Nephron progenitor cell (in vitro differentiated cells): ENCODE measurements around the gene FBXO38.

Source experiments
- DNase-seq: peaks from one replicate; pipeline ENCODE4 v3.0.0; 2021
- H3K27ac Mint-ChIP-seq: 2 replicates; pipeline ENCODE4 v1.8.0; 2021; ENCODE audit warnings: mild to moderate bottlenecking, moderate library complexity, mixed read lengths
- H3K27me3 Mint-ChIP-seq: 2 replicates; pipeline ENCODE4 v1.8.0; 2021; ENCODE audit warnings: mild to moderate bottlenecking, low read depth, mixed read lengths; ENCODE audit not compliant: poor library complexity
- H3K36me3 Mint-ChIP-seq: 2 replicates; pipeline ENCODE4 v1.8.0; 2021; ENCODE audit warnings: low read depth, mixed read lengths
- H3K4me1 Mint-ChIP-seq: 2 replicates; pipeline ENCODE4 v1.8.0; 2021; ENCODE audit warnings: mixed read lengths
- H3K4me3 Mint-ChIP-seq: 2 replicates; pipeline ENCODE4 v1.8.0; 2021; ENCODE audit warnings: mild to moderate bottlenecking, moderate library complexity, mixed read lengths
- H3K9me3 Mint-ChIP-seq: 2 replicates; pipeline ENCODE4 v1.8.0; 2021; ENCODE audit warnings: mild to moderate bottlenecking, moderate library complexity, mixed read lengths
- CTCF ChIP-seq: fragments of 200-600 bp; sonication (generic); IDR thresholded peaks from 2 replicates; pipeline ENCODE4 v1.5.0; 2021; ENCODE audit warnings: antibody characterized with exemption

Gene FBXO38

GRCh38 chr5:148469501-148469935 is 85.8 kb downstream of the FBXO38 start:
- Mint-ChIP-seq H3K27me3 (peaks cover 4% of the 10 kb centered on the region), H3K36me3 (no peaks in the 10 kb centered on the region), H3K4me3 (no peak overlapping the region), H3K27ac (no peak overlapping the region), H3K4me1 (no peaks in the 10 kb centered on the region), H3K9me3 (no peaks in the 10 kb centered on the region)
- DNase-seq = no peak
- no peak for TF ChIP-seq CTCF

- H3K4me3 Mint-ChIP-seq = no peak overlapping the region
- no peak for DNase-seq
- no peaks in the 10 kb centered on the region for H3K4me1 Mint-ChIP-seq
- no peak for TF ChIP-seq CTCF
- no peaks in the 10 kb centered on the region for H3K9me3 Mint-ChIP-seq
- no peaks in the 10 kb centered on the region for H3K36me3 Mint-ChIP-seq
- H3K27me3 Mint-ChIP-seq = peaks cover 4% of the 10 kb centered on the region
- H3K27ac Mint-ChIP-seq = no peak overlapping the region
These were observed 87.6 kb downstream of the FBXO38 start for GRCh38 chr5:148471379-148471778.

- TF ChIP-seq CTCF = no peak
- Mint-ChIP-seq H3K36me3 (no peaks in the 10 kb centered on the region), H3K27me3 (peaks cover 13% of the 10 kb centered on the region), H3K9me3 (no peaks in the 10 kb centered on the region), H3K27ac (no peak overlapping the region), H3K4me3 (no peak overlapping the region), H3K4me1 (no peaks in the 10 kb centered on the region)
- no peak for DNase-seq
These were observed 90.3 kb downstream of the FBXO38 start for GRCh38 chr5:148474025-148474511.

GRCh38 chr5:148476302-148476701 is 92.5 kb downstream of the FBXO38 start:
- Mint-ChIP-seq H3K27me3 (peaks cover 13% of the 10 kb centered on the region), H3K4me1 (no peaks in the 10 kb centered on the region), H3K27ac (no peak overlapping the region), H3K9me3 (no peaks in the 10 kb centered on the region), H3K4me3 (no peak overlapping the region), H3K36me3 (no peaks in the 10 kb centered on the region)
- DNase-seq = no peak
- no peak for TF ChIP-seq CTCF

GRCh38 chr5:148477429-148477828 is 93.7 kb downstream of the FBXO38 start:
- H3K27me3 Mint-ChIP-seq = peaks cover 14% of the 10 kb centered on the region
- H3K27ac Mint-ChIP-seq = no peak overlapping the region

More at GRCh38 chr5:148477429-148477828, 93.7 kb downstream of the FBXO38 start:
- Mint-ChIP-seq H3K4me3 (no peak overlapping the region), H3K4me1 (peaks cover 5% of the 10 kb centered on the region), H3K36me3 (no peaks in the 10 kb centered on the region), H3K9me3 (no peaks in the 10 kb centered on the region)
- TF ChIP-seq CTCF = no peak
- DNase-seq = no peak
